NCI-H226 (cell line): ENCODE data around the gene BCAS1.
"Not testable (repeated sequence)": the region's sequence is repeated elsewhere in the genome, so short reads cannot be mapped to it uniquely, and the experiment has no call there.

ENCODE experiments used
- DNase-seq: peaks from one replicate; pipeline ENCODE4 v3.0.0-alpha.2; 2015

BCAS1 gene

GRCh38 chr20:53939572-53940359 lies 130.6 kb downstream of the BCAS1 start:
- DNase-seq: peak; percentile 80

GRCh38 chr20:53939190-53939571 lies 131.2 kb downstream of the BCAS1 start:
- no peak for DNase-seq

- no peak for DNase-seq
Measured at GRCh38 chr20:53938739-53939138, 131.7 kb downstream of the BCAS1 start.

GRCh38 chr20:53937929-53938367 lies 132.4 kb downstream of the BCAS1 start:
- no peak for DNase-seq

GRCh38 chr20:53937339-53937741 lies 133.1 kb downstream of the BCAS1 start:
- no peak for DNase-seq

- no peak for DNase-seq
Measured at GRCh38 chr20:53935344-53936084, 134.9 kb downstream of the BCAS1 start.

- peak; percentile 59 for DNase-seq
Measured at GRCh38 chr20:53934421-53935343, 135.7 kb downstream of the BCAS1 start.

GRCh38 chr20:53933232-53933846 lies 137.1 kb downstream of the BCAS1 start:
- DNase-seq: no peak

GRCh38 chr20:53932655-53933192 lies 137.7 kb downstream of the BCAS1 start:
- DNase-seq: not testable (repeated sequence)

GRCh38 chr20:53931597-53931996 lies 138.8 kb downstream of the BCAS1 start:
- DNase-seq: no peak

GRCh38 chr20:53930651-53931504 lies 139.5 kb downstream of the BCAS1 start:
- peak; percentile 40 for DNase-seq

- DNase-seq: no peak
Measured at GRCh38 chr20:53929974-53930650, 140.3 kb downstream of the BCAS1 start.

GRCh38 chr20:53929399-53929798 lies 141.0 kb downstream of the BCAS1 start:
- DNase-seq: no peak

GRCh38 chr20:53927990-53928389 lies 142.4 kb downstream of the BCAS1 start:
- no peak for DNase-seq

GRCh38 chr20:53926428-53927028 lies 143.9 kb downstream of the BCAS1 start:
- DNase-seq: peak; percentile 96

GRCh38 chr20:53925651-53926401 lies 144.6 kb downstream of the BCAS1 start:
- no peak for DNase-seq

GRCh38 chr20:53923566-53924369 lies 146.6 kb downstream of the BCAS1 start:
- DNase-seq: no peak

GRCh38 chr20:53922901-53923314 lies 147.5 kb downstream of the BCAS1 start:
- DNase-seq: no peak
